GM19467 (cell line): ENCODE results near the gene PIGL.
A peak's percentile ranks its signal among the peaks of the same experiment; 100 is the strongest.
"Not testable (repeated sequence)": the region's sequence is repeated elsewhere in the genome, so short reads cannot be mapped to it uniquely, and the experiment has no call there.

Experiments used
- ATAC-seq: cut with Tn5 transposase; IDR thresholded peaks from one replicate; pipeline ENCODE4 v1.9.1; 2021; ENCODE audit warnings: mild to moderate bottlenecking, moderate library complexity; ENCODE audit not compliant: unreplicated experiment

Gene PIGL

DNA sequence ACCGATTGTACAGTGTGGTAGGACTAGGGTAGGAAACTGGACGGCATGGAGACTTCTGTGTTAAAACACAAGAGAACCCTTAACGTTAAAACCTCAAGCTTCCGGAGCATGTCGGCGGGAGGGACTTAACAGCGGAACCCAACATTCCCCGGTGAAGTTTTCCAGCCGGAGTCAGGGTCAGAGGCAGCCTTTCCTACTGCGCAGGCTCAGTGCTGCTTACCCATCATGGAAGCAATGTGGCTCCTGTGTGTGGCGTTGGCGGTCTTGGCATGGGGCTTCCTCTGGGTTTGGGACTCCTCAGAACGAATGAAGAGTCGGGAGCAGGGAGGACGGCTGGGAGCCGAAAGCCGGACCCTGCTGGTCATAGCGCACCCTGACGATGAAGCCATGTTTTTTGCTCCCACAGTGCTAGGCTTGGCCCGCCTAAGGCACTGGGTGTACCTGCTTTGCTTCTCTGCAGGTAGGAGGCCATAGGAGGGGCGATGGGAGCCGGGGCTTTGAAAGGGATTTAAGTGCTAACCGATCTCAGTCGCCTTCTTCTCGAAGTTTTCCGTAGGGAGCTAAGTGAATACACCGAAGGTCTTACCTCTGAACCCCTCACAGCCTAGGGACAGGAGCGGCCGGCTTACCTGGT is at the start of gene PIGL:
TSS of gene PIGL (plus strand) at position 209 of the 634 bp plus-strand sequence. CDS start at position 226, 17 bp downstream.
- ATAC-seq, result no peak

DNA sequence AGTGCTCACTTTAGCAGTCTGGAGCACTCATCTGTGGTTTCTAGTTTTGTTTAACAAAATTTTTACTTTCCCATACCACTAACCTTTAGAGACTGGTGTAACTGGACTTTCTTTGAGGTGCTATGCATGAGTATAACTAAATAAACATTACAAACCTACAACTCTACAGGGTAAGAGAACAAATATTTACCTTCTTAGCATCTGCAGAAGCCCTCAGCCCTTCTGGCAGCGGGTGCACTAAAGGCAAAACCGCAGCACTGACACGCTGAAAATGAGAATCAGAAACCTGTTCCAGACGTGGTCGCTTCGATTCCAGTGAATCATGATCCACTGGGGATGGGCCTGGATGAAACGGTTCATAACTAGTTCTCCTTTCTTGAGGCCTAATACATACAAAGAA is 45.4 kb upstream of the PIGL start:
- ATAC-seq, result no peak

- ATAC-seq, result no peak
Observed at GRCh38 chr17:16178836-16179235, 38.2 kb upstream of the PIGL start.

- no peak for ATAC-seq
Observed at GRCh38 chr17:16181581-16181980, 35.4 kb upstream of the PIGL start.

DNA sequence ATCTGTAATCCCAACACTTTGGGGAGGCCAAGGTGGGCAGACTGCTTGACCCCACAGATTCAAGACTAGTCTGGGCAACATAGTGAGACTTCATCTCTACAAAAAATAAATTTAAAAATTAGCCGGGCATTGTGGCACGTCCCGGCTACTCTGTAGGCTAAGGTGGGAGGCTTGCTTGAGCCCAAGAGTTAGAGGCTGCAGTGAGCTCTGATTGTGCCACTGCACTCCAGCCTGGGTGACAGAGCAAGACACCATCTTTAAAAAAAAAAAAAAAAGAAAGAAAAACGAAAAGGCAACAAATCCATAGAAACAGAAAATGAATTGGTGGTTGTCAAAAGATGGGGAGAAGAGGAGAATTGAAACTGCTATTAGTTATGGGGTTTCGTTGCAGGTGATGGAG is 29.4 kb upstream of the PIGL start:
- no peak for ATAC-seq

- ATAC-seq, result no peak
Observed at GRCh38 chr17:16189791-16190348, 27.1 kb upstream of the PIGL start.

GRCh38 chr17:16190703-16191360 is 26.2 kb upstream of the PIGL start:
- ATAC-seq, result no peak

DNA sequence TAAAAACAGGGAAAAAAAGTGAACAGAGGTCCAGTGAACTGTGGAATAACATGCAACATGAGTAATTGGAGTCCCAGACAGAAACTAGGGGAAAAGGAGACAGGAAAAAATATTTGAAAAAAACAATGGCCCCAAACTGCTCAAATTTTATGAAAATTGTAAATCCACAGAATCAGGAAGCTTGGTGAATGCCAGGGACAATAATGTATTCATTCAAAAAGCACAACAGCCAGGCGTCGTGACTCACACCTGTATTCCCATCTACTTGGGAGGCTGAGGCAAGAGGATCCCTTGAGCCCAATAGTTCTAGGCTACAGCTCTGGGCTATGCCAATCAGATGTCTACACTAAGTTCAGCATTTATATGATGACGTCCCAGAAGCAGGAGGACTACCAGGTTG is 25.4 kb upstream of the PIGL start:
- no peak for ATAC-seq

DNA sequence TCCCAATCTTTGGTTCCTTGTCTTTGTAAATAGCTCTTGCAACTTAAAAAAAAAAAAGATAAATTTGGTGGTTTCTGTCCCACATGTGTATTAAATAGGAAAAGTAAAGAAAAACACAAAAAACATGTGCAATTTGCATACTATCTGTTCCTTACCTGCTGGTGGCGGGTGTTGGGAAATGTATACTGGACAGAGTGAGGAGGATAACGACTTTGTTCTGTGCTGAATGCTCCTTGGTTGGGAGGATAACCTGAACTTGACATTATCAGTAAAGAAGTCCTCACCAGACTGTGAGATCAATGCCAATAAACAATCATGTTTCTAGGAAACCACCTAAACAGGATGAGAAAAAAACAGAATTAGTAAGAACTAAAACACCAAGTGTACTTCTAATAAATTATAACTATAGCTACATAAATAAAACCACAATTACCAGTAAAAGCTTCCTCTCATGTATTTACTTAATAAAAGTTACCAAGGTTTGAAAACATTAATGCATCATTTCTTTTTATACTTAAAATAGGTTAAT is 22.6 kb upstream of the PIGL start:
- ATAC-seq, result not testable (repeated sequence)

- ATAC-seq, result no peak
Observed at GRCh38 chr17:16197276-16197675, 19.7 kb upstream of the PIGL start.

DNA sequence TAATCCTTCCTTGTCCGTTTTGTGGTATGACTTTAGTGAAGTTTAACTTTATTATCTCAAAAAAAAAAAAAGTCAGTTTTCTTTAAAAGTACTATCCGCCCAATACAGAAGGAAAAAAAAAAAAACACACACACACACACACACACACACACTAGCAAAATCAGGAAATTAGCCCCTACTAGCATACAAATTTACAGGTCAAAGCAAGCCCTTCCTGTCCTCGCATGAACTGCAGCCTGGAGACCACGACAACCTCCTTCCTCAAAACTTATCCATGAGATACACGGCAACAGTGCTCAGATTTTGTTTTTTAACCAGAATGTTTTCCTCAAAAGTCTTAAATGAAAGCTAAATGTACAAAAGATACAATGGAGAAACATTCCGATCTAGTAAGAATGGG is 17.9 kb upstream of the PIGL start:
- ATAC-seq, result no peak

DNA sequence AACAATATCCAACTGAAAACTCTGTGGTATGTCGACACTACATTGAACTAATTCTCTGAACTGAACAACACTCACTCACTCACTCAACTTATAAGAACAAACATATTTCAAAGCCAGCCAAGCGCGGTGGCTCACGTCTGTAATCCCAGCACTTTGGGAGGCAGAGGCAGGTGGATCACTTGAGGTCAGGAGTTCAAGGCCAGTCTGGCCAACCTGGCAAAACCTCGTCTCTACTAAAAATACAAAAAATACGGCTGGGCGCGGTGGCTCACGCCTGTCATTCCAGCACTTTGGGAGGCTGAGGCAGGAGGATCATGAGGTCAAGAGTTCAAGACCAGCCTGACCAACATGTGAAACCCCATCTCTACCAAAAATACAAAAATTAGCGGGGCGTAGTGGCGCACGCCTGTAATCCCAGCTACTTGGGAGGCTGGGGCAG is 15.3 kb upstream of the PIGL start:
- ATAC-seq, result not testable (repeated sequence)

GRCh38 chr17:16202554-16203500 is 14.2 kb upstream of the PIGL start:
- not testable (repeated sequence) for ATAC-seq

- not testable (repeated sequence) for ATAC-seq
Observed at GRCh38 chr17:16204763-16205162, 12.2 kb upstream of the PIGL start.

- ATAC-seq, result no peak
Observed at GRCh38 chr17:16211590-16211989, 5.4 kb upstream of the PIGL start.

- ATAC-seq, result no peak
Observed at GRCh38 chr17:16212793-16213192, 4.2 kb upstream of the PIGL start.

DNA sequence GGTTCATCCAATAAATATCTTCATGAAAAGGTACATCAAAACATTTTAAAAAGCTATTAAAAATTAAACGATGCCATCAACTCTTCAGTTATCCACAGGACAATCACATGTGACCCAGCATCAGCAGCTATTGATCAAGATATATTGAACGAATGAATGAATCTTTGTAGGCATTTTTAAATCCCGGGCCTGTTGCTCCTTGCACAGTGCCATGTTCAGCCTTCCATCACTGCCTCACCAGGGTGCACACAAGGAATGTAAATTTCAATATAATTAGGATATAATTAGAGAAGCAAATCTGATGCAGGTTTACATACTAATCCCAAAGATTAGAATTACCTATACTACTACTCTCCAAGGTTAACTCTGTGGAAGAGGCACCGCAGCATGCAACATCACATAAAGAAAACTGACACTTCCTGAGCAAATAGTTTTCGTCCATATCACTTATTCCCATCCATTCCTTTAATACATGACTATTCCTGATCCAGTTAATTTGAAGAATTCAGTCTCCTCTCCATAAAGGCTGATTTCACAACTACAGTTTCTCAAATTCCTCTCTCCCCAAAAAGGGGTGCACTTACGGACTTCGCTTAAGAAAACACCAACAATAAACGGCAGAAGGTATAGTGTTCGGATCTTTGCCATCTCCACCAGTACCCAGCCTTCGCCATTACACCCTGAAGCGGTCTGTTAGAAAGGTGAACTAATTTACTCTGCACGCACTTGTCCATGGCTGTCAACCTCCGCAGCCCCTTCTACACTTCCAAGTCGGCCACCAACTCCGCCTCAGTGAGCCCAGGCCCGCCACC is 2.6 kb upstream of the PIGL start:
- no peak for ATAC-seq

DNA sequence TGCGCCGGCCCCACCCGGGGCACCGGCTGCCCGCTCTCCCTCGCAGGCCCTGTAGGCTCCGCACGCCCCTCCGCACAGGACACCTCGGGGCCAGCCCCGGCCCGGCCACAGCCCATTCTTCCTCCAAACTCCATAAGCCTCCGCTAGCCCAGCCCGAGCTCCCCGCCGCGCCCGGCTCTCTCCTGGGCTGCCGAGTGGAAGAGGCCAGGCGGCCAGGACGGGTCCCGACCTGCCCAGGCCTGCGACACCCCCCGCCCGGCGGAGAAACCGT is 2.1 kb upstream of the PIGL start:
- peak; percentile 41 for ATAC-seq

GRCh38 chr17:16215273-16215964 is 1.6 kb upstream of the PIGL start, which contains the start of gene NCOR1:
NCOR1 (minus strand) TSS chr17:16215534; CDS start chr17:16194569, 20,965 bp downstream.
- peak; percentile 66 for ATAC-seq

DNA sequence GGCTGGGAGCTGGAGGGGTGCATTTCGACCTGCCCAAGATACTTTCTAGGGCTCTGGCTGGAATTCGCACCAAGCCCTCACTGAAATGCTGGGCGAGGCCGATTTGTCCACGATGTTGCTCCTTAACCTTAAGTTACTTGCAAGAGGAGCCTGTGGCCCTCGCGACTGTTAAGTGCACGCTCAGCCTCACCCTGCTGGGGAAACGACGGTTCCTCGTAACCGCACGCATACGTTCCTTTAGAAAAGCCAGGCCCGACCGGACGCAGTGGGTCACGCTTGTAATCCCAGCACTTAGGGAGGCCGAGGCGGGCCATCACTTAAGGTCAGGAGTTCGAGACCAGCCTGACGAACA is 1.1 kb upstream of the PIGL start:
- ATAC-seq, result no peak
